ENCODE measurements around the gene PLXNA4.

- TF ChIP-seq CTCF (IDR thresholded peaks at IDR 0.05) (no peak), POLR2A (IDR thresholded peaks at IDR 0.05) (no peak)
Observed at GRCh38 chr7:132547821-132548220, 28.4 kb downstream of the PLXNA4 start.

All from lower leg skin (tissue), 3 donors.